NCI-H446 (cell line): ENCODE results near the gene TMEM240.
"Not testable (repeated sequence)": the region's sequence is repeated elsewhere in the genome, so short reads cannot be mapped to it uniquely, and the experiment has no call there.

Experiments used
- DNase-seq, 2 experiments: peaks; one replicate each; lab custom pipeline; 2025; lab: John Stamatoyannopoulos, UW

TMEM240 gene

GRCh38 chr1:1524750-1525383 lies 15.6 kb downstream of the TMEM240 start:
- DNase-seq = not testable (repeated sequence)

DNA sequence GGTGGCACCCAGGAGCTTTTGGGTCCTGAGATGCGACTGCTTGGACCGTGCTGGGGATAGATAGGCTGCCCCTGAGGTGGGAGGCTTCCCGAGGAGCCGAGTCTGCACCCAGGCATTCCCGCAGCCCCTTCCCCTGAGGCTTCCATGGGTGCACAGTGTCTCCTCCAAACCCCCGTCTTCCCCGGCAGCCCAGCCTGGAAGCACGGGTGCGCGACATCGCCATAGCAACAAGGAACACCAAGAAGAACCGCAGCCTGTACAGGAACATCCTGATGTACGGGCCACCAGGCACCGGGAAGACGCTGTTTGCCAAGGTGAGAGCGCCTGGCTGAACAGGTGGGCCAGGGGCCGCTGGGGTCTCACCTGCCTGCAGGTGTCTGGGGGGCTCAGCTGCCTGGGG lies 16.8 kb downstream of the TMEM240 start:
- DNase-seq = not testable (repeated sequence)

GRCh38 chr1:1523226-1523625 lies 17.2 kb downstream of the TMEM240 start:
- DNase-seq = not testable (repeated sequence)

DNA sequence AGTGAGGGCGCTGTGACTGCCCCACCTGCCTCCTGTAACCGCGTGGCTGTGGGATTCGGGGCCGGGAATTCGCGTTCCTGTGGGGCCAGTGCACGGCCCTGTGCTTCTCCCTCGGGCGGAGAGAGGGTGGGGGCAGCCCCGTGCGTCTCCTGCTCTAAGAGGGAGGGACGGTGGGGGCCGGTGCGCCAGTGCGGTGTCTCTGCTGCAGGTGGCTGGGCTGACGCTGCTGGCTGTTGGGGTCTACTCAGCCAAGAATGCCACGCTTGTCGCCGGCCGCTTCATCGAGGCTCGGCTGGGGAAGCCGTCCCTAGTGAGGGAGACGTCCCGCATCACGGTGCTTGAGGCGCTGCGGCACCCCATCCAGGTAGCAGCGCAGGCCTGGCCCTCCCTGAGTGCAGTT lies 17.9 kb downstream of the TMEM240 start:
- DNase-seq = not testable (repeated sequence)

GRCh38 chr1:1521331-1521730 lies 19.1 kb downstream of the TMEM240 start:
- DNase-seq = no peak

DNA sequence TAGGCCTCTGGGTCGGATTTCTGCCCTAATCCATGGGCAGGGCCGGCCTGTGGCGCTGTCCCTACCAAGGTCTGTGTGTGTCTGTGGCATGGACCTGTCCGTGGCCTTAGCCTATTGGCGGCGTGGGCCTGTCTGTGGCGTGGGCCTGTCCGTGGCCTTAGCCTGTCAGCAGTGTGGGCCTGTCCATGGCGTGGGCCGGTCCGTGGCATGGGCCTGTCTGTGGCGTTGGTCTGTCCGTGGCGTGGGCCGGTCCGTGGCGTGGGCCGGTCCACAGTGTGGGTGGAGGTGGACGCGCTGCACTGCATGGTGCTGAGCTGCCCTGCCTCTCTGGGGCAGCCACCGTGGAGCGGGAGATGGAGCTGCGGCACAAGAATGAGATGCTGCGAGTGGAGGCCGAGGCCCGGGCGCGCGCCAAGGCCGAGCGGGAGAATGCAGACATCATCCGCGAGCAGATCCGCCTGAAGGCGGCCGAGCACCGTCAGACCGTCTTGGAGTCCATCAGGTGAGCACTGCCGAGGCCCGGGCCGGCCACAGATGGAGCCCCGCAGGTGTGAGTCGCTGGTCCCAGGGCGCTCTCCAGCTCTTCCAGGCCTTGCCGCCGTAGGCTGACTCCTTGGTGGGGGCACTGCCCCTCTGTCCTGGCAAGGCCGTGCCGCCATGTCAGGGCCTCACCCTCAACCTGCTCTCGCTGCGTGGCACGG lies 20.5 kb downstream of the TMEM240 start:
- not testable (repeated sequence) for DNase-seq

GRCh38 chr1:1518621-1519007 lies 21.8 kb downstream of the TMEM240 start:
- DNase-seq = not testable (repeated sequence)

DNA sequence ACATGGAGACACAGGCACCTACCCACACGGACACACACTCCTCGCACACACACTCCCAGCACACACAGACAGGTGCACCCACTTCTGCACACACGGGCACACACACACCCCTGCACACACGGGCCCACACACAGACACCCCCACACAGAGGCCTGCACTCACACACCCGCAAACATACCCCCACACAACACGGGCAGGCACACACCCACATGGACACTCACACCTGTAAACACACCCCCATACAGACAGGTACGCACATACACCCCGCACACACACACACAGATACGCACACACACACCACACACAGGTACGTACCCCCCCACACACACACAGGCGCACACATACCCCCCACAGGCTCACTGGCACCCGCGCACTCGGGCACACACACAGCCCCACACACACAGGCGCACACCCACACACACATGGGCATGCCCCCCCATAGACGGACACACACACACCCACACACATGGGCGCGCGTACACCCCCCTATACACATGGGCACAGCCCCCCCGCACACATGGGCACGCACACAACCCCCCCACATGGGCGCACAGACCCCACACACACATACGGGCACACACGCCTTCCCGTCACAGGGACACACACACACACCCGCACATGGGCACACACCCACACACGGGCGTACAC lies 22.3 kb downstream of the TMEM240 start:
- DNase-seq = no peak

- not testable (repeated sequence) for DNase-seq
Observed at GRCh38 chr1:1516923-1517322, 23.5 kb downstream of the TMEM240 start.

GRCh38 chr1:1514376-1514775 lies 26.0 kb downstream of the TMEM240 start:
- not testable (repeated sequence) for DNase-seq

DNA sequence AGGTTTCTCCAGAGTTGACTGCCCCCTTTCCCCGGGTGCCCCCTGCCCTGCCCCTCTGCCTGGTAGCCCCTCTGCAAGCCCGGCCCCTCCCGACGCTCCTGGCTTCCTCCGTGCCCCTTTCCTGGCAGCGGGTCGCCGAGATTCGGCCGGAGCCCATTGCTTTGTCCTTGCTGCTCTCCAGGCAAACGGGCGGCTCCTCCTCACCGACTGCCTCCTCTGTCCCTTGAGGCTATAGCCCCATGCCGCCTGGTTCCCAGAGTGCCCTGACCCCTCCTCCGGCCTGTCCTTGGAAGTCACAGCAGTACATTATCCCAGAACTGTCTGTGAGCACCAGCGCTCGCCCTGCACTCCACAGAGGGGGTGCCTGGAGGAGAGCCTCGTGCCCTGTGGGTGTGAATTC lies 26.7 kb downstream of the TMEM240 start:
- DNase-seq = not testable (repeated sequence)

- not testable (repeated sequence) for DNase-seq
Observed at GRCh38 chr1:1512425-1512824, 28.0 kb downstream of the TMEM240 start.

GRCh38 chr1:1511533-1512285 lies 28.7 kb downstream of the TMEM240 start, which contains the start of gene ATAD3A:
TSS of gene ATAD3A (plus strand) at chr1:1512162. CDS start at chr1:1512269, 107 bp downstream.
- peak; percentile 97 to 99 for DNase-seq

DNA sequence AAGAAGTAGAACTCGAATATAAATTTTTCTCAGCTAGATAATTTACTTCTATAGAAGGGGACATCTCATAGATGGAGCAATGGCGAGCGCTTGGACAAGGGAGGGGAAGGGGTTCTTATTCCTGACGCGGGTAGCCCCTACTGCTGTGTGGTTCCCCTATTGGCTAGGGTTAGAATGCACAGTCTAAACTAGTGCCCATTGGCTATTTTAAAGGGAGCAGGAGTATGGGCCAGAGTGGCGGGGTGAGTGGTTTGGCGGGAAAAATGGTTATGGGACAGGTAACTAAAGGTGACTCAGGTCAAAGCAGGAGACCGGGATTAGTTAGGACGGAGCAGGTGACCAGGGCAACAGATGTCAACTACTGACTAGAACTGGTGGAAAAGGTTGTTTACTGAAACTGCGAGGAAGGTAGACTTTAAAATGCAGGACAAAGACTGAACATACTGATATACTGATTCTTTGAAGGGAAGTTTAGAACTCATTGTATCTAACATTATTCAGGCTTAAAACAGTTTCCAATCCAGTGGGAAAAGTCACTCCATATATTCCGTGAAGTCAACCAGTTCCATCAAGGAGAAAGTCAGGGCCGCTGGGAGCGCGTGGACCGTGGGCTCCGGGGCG lies 29.4 kb downstream of the TMEM240 start:
- DNase-seq = no peak

- DNase-seq = not testable (repeated sequence)
Observed at GRCh38 chr1:1509465-1509850, 31.0 kb downstream of the TMEM240 start.

DNA sequence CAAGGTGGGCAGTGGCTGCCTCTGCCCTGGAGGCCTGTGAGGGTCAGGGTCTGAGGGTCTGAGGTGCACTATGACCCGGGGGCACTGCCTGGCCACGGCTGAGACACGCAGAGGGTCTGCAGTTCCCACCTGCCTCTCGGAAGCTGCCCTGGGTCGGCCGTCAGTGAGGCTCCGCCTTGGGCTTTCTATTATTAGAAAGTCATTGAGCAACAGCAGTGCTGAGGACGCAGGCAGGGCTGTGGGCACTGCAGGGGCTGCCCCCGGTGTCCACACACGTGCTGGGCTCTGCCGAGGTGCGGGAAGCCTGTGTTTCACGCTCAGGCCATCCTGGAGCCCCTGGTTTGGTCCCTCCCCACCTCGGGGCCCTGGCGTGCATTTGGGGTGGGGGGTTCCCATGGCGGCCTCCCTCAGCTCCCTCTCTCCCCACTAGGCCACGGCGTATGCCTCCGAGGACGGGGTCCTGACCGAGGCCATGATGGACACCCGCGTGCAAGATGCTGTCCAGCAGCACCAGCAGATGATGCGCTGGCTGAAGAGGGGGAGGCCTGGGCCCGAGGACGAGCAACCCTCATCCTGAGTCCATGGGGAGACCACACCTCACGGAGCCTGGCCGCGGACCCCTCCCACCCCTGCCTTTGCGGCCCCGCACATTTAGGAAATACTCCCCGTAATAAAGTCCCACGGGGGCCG lies 31.5 kb downstream of the TMEM240 start:
- DNase-seq = not testable (repeated sequence)

DNA sequence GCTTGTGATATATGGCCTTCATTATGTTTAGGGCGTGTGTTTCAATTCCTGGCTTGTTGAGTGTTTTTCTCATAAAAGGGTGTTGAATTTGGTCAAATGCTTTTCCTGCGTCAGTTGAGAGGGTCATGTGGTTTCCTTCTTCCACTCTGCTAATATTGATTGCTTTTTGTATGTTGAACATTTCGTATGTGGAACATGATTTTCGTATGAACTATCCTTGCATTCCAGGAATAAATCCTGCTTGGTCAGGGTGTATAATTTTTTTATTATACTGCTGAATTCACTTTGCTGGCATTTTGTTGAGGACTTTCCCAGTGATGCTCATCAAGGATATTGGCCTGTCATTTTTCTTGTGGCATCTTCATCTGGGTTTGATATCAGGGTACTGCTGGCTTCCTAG lies 33.1 kb downstream of the TMEM240 start:
- DNase-seq = no peak

- not testable (repeated sequence) for DNase-seq
Observed at GRCh38 chr1:1505801-1506200, 34.6 kb downstream of the TMEM240 start.

DNA sequence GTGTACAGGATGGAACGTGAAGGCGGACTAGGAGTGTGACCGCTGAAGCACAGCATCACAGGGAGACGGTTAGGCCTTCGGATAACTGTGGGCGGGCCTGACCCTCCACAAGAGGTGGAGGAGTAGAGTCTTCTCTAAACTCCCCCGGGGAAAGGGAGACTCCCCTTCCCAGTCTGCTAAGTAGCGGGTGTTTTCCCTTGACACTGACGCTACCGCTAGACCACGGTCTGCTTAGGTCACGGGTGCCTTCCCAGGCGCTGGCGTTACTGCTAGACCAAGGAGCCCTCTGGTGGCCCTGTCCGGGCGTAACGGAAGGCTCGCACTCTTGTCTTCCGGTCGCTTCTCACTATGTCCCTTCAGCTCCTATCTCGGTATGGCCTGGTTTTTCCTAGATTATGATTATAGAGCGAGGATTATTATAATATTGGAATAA lies 35.0 kb downstream of the TMEM240 start:
- peak in 1 of 2 experiments; percentile 49 for DNase-seq

GRCh38 chr1:1504777-1505365 lies 35.6 kb downstream of the TMEM240 start:
- DNase-seq = peak; percentile 22 to 70
